ENCODE data around the gene ENKUR. TPM values are rescaled to one million over a fixed set of nuclear protein-coding genes. Genes with fewer than 3 reads are reported as not detected.

The ENKUR gene
- total and polyA plus RNA-seq, 8 donors = 0.35 to 4.9 (median 1.0) TPM; not detected in 4

- intact Hi-C loops (cut with DNase I; ENCODE audit: low total_unique reads) = no loop called here
- H3K9me3 ChIP-seq = no peaks in the 10 kb centered on the region
- H3K4me3 ChIP-seq = peak overlapping the region; percentile 67 to 81 (median 75)
- TF ChIP-seq POLR2AphosphoS5 (IDR thresholded peaks at IDR 0.05) (no peak), POLR2A (IDR thresholded peaks at IDR 0.05) (no peak), EP300 (IDR thresholded peaks at IDR 0.05) (no peak), CTCF (IDR thresholded peaks at IDR 0.05) (peak in 3 of 7 experiments; percentile 5 to 63 (median 40))
- H3K27ac ChIP-seq = peak overlapping the region; percentile 86 to 92 (median 89)
- peak; percentile 45 to 82 for DNase-seq
- peaks cover 9 to 39% (median 27%) of the 10 kb centered on the region in 4 donors for H3K4me1 ChIP-seq
- no peaks in the 10 kb centered on the region for H3K36me3 ChIP-seq
- 4 to 12% (median 4%) methylated on average over 17 to 52 of the region's 53 CpGs for WGBS, 5 donors
- H3K27me3 ChIP-seq = no peaks in the 10 kb centered on the region
Observed at GRCh38 chr10:24952707-24953645, 63.0 kb downstream of the ENKUR start.

GRCh38 chr10:24952143-24952706, 63.7 kb downstream of the ENKUR start, which contains the start of gene PRTFDC1:
Gene PRTFDC1, minus strand, starts transcription at chr10:24952606. Its CDS starts 31 bp downstream, at chr10:24952575.
- intact Hi-C loops (cut with DNase I; ENCODE audit: low total_unique reads) = no loop called here
- peak; percentile 49 to 85 for DNase-seq
- Histone ChIP-seq H3K4me3 (peak within 1 kb of the TSS; percentile 67 to 81 (median 75)), H3K4me1 (peaks cover 9 to 38% (median 24%) of the 10 kb centered on the region in 4 donors), H3K9me3 (no peaks in the 10 kb centered on the region), H3K27ac (peak within 1 kb of the TSS; percentile 86 to 92 (median 89)), H3K27me3 (no peaks in the 10 kb centered on the region), H3K36me3 (no peaks in the 10 kb centered on the region)
- 1 to 4% (median 1%) methylated on average over 39 to 56 of the region's 56 CpGs for WGBS, 5 donors
- TF ChIP-seq POLR2A (IDR thresholded peaks at IDR 0.05) = no peak
- TF ChIP-seq CTCF (IDR thresholded peaks at IDR 0.05) = no peak
- no peak for TF ChIP-seq EP300 (IDR thresholded peaks at IDR 0.05)
- no peak for TF ChIP-seq POLR2AphosphoS5 (IDR thresholded peaks at IDR 0.05)

GRCh38 chr10:24951201-24952142, 64.5 kb downstream of the ENKUR start:
- peak; percentile 34 to 73 for DNase-seq
- intact Hi-C loops (cut with DNase I; ENCODE audit: low total_unique reads) = no loop called here

More at GRCh38 chr10:24951201-24952142, 64.5 kb downstream of the ENKUR start:
- Histone ChIP-seq H3K27ac (peak overlapping the region; percentile 86 to 92 (median 89)), H3K9me3 (no peaks in the 10 kb centered on the region), H3K4me3 (peak overlapping the region; percentile 67 to 81 (median 75)), H3K27me3 (no peaks in the 10 kb centered on the region), H3K4me1 (peaks cover 9 to 37% (median 24%) of the 10 kb centered on the region in 4 donors), H3K36me3 (no peaks in the 10 kb centered on the region)
- TF ChIP-seq POLR2A (IDR thresholded peaks at IDR 0.05) (no peak), CTCF (IDR thresholded peaks at IDR 0.05) (no peak), EP300 (IDR thresholded peaks at IDR 0.05) (no peak), POLR2AphosphoS5 (IDR thresholded peaks at IDR 0.05) (no peak)
- WGBS, 5 donors = 38 to 41% (median 39%) methylated on average over 10 of the region's 10 CpGs

Data from stomach (tissue), 9 donors.